Natural killer cell (primary cell): ENCODE data around the gene DENND1A. TPM values are rescaled to one million over a fixed set of nuclear protein-coding genes. Genes with fewer than 3 reads are reported as not detected.

Source experiments
- ATAC-seq, 3 donors: fragments of 150-1000 bp in 2 of 3; fragments of 200-7000 bp in 1 of 3; cut with Tn5 transposase; 1 replicate in 1 of 3; 2 replicates in 2 of 3; pipeline ENCODE4 v1.10.0; 2021; ENCODE audit warnings: mild to moderate bottlenecking in 2 of 3, moderate library complexity in 2 of 3
- DNase-seq, 2 donors: peaks; one replicate each; pipeline versions ENCODE4 v3.0.0 to v3.0.0-alpha.2; 2013 to 2021; ENCODE audit warnings: mixed read lengths in 1 of 2
- H3K27ac ChIP-seq: one replicate; pipeline ENCODE4 v1.5.1; 2013; ENCODE audit warnings: mild to moderate bottlenecking, low read length
- H3K27me3 ChIP-seq: one replicate; pipeline ENCODE4 v1.6.1; 2013; ENCODE audit warnings: low read length; ENCODE audit not compliant: control insufficient read depth, insufficient read depth
- H3K36me3 ChIP-seq: one replicate; pipeline ENCODE4 v1.6.1; 2013; ENCODE audit warnings: low read length; ENCODE audit not compliant: control insufficient read depth, insufficient read depth
- H3K4me1 ChIP-seq: one replicate; pipeline ENCODE4 v1.6.1; 2013; ENCODE audit warnings: low read length; ENCODE audit not compliant: control insufficient read depth, insufficient read depth
- H3K4me3 ChIP-seq: one replicate; pipeline ENCODE4 v1.5.1; 2013; ENCODE audit warnings: low read length
- H3K9me3 ChIP-seq: one replicate; pipeline ENCODE4 v1.6.1; 2013; ENCODE audit warnings: low read length; ENCODE audit not compliant: control insufficient read depth, insufficient read depth
- H3K27ac Mint-ChIP-seq, 2 donors: one replicate each; pipeline ENCODE4 v1.8.0; 2022; ENCODE audit warnings: mild to moderate bottlenecking in 2 of 2, mixed read lengths in 2 of 2, moderate library complexity in 1 of 2
- H3K27me3 Mint-ChIP-seq, 2 donors: one replicate each; pipeline ENCODE4 v1.8.0; 2022; ENCODE audit warnings: low read depth in 2 of 2, mixed read lengths in 2 of 2
- H3K36me3 Mint-ChIP-seq: one replicate; pipeline ENCODE4 v1.8.0; 2022; ENCODE audit warnings: mixed read lengths
- H3K4me1 Mint-ChIP-seq, 2 donors: one replicate each; pipeline ENCODE4 v1.8.0; 2022; ENCODE audit warnings: mixed read lengths in 2 of 2
- H3K4me3 Mint-ChIP-seq: one replicate; pipeline ENCODE4 v1.8.0; 2022; ENCODE audit warnings: mild to moderate bottlenecking, moderate library complexity, mixed read lengths
- H3K9me3 Mint-ChIP-seq, 2 donors: one replicate each; pipeline ENCODE4 v1.8.0; 2022; ENCODE audit warnings: mixed read lengths in 2 of 2
- CTCF ChIP-seq: fragments of 200-600 bp; IDR thresholded peaks from one replicate; pipeline ENCODE4 v1.8.0; 2022; ENCODE audit warnings: antibody characterized with exemption
- WGBS: methylation state at CpG from one replicate; pipeline ENCODE4 v1.1.7; 2013; ENCODE audit warnings: missing lambda C conversion rate; ENCODE audit not compliant: insufficient coverage; 5-methylcytosine and 5-hydroxymethylcytosine counted together
- intact Hi-C: fragments of 100-400 bp; cut with micrococcal nuclease; formaldehyde crosslinking; loops from one replicate; pipeline ENCODE4 v1.14.2; 2022
- total RNA-seq, 4 donors: library from RNA; stranded (reverse); fragments of 120-200 nt in 1 of 4; gene quantifications; one replicate each; pipeline versions ENCODE4 v1.2.3 to v1.2.4, GENCODE V29; 2013 to 2022

The DENND1A gene
- total RNA-seq, 3 donors from 2014 or later (not counting 1 experiment from before 2014, with no cell fraction given): 27.8 to 37.6 (median 30.9) TPM

GRCh38 chr9:123419721-123420591, 510.0 kb downstream of the DENND1A start:
- Mint-ChIP-seq H3K27me3 (no peaks in the 10 kb centered on the region), H3K9me3 (no peaks in the 10 kb centered on the region), H3K27ac (no peak overlapping the region), H3K4me3 (no peak overlapping the region), H3K4me1 (no peaks in the 10 kb centered on the region), H3K36me3 (no peaks in the 10 kb centered on the region)
- 90% methylated on average over 31 of the region's 31 CpGs for WGBS
- Histone ChIP-seq H3K4me1 (no peaks in the 10 kb centered on the region), H3K4me3 (no peak overlapping the region), H3K27me3 (no peaks in the 10 kb centered on the region), H3K27ac (no peak overlapping the region), H3K36me3 (no peaks in the 10 kb centered on the region), H3K9me3 (no peaks in the 10 kb centered on the region)
- no peak for DNase-seq
- ATAC-seq: no peak
- intact Hi-C loops: no loop called here
- TF ChIP-seq CTCF: no peak

DNA sequence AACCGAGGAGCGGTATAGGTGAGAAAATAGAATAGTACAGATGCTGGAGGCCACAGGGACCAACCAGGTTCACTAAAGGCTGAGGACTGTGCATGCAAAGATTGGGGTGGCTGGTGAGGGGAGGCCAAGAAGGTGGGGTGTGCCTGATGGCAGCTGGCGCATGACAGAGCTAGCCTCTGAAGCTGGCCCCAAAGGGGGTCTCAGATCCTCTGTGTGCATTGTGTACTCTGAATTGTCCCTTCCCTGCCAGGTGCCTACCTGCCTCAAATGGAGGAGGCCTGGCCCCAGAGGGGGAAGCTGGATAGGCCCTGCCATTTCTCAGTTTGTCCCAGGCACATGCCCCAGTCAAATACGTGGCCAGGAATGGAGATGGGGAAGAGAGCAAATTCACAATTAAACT, 510.8 kb downstream of the DENND1A start:
- Mint-ChIP-seq H3K4me1 (peaks cover 0 to under 1% of the 10 kb centered on the region in 2 donors), H3K27ac (no peak overlapping the region), H3K27me3 (no peaks in the 10 kb centered on the region), H3K9me3 (no peaks in the 10 kb centered on the region), H3K36me3 (no peaks in the 10 kb centered on the region), H3K4me3 (no peak overlapping the region)
- TF ChIP-seq CTCF: no peak
- DNase-seq (no peak), ATAC-seq (no peak)
- Histone ChIP-seq H3K4me3 (no peak overlapping the region), H3K9me3 (no peaks in the 10 kb centered on the region), H3K27ac (no peak overlapping the region), H3K4me1 (no peaks in the 10 kb centered on the region), H3K36me3 (no peaks in the 10 kb centered on the region), H3K27me3 (no peaks in the 10 kb centered on the region)
- WGBS: 92% methylated on average over 4 of the region's 4 CpGs
- intact Hi-C loops: no loop called here

- no peak for TF ChIP-seq CTCF
- peaks cover 0 to 5% of the 10 kb centered on the region in 2 donors for H3K4me1 Mint-ChIP-seq
- H3K36me3 Mint-ChIP-seq: no peaks in the 10 kb centered on the region
- no peaks in the 10 kb centered on the region for H3K27me3 Mint-ChIP-seq
- intact Hi-C loops: no loop called here
- H3K4me3 Mint-ChIP-seq: no peak overlapping the region
- 97% methylated on average over 10 of the region's 10 CpGs for WGBS
- Histone ChIP-seq H3K27me3 (no peaks in the 10 kb centered on the region), H3K27ac (no peak overlapping the region), H3K4me3 (no peak overlapping the region), H3K36me3 (no peaks in the 10 kb centered on the region), H3K4me1 (no peaks in the 10 kb centered on the region), H3K9me3 (no peaks in the 10 kb centered on the region)
- no peak for ATAC-seq
- no peaks in the 10 kb centered on the region for H3K9me3 Mint-ChIP-seq
- no peak for DNase-seq
- no peak overlapping the region for H3K27ac Mint-ChIP-seq
Measured at GRCh38 chr9:123418506-123418905, 511.4 kb downstream of the DENND1A start.

DNA sequence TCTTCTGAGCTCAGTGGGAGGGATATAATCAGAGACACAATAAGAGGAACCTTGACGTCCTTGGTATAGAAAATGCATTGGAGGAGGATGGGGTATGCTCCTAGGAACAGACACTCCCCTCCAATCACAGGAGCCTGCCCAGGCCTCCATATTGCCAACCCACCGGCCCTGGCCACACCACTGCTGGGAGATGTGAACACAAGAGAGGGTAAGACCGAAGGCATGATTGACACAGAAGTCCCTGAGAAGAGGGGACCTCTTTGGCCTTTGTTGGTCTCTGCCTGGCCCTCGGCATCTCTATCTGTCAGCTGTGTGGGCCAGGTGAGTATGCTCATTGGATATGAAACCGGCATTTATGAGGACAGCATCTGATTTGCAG, 511.9 kb downstream of the DENND1A start:
- H3K27me3 ChIP-seq: no peaks in the 10 kb centered on the region
- no peak for ATAC-seq
- H3K36me3 ChIP-seq: no peaks in the 10 kb centered on the region
- no peaks in the 10 kb centered on the region for H3K9me3 ChIP-seq
- Mint-ChIP-seq H3K9me3 (no peaks in the 10 kb centered on the region), H3K27ac (no peak overlapping the region), H3K27me3 (no peaks in the 10 kb centered on the region), H3K4me1 (peaks cover 0 to 5% of the 10 kb centered on the region in 2 donors), H3K36me3 (no peaks in the 10 kb centered on the region), H3K4me3 (no peak overlapping the region)
- WGBS: 98% methylated on average over 4 of the region's 5 CpGs
- TF ChIP-seq CTCF: no peak
- no peaks in the 10 kb centered on the region for H3K4me1 ChIP-seq
- H3K27ac ChIP-seq: no peak overlapping the region
- no peak overlapping the region for H3K4me3 ChIP-seq
- no peak for DNase-seq
- intact Hi-C loops: no loop called here
